KOPT-K1 (cell line): ENCODE data around the gene ERBB3.
"Not testable (repeated sequence)": the region's sequence is repeated elsewhere in the genome, so short reads cannot be mapped to it uniquely, and the experiment has no call there.

ENCODE experiments used
- H3K27ac ChIP-seq: fragments of 200-600 bp; sonication (generic); 2 replicates; pipeline ENCODE4 v1.5.1; 2016; ENCODE audit warnings: antibody characterized with exemption, mild to moderate bottlenecking, low read depth, low read length; ENCODE audit not compliant: poor library complexity, severe bottlenecking
- H3K36me3 ChIP-seq: fragments of 200-600 bp; sonication (generic); 2 replicates; pipeline ENCODE4 v1.5.1; 2017; ENCODE audit warnings: antibody characterized with exemption, mild to moderate bottlenecking, low read length, moderate library complexity; ENCODE audit not compliant: insufficient read depth
- H3K9me3 ChIP-seq: fragments of 200-600 bp; sonication (generic); 2 replicates; pipeline ENCODE4 v1.5.1; 2017; ENCODE audit warnings: antibody characterized with exemption, low read length, mild to moderate bottlenecking; ENCODE audit not compliant: insufficient read depth, poor library complexity, severe bottlenecking

ERBB3 gene

GRCh38 chr12:56079723-56080555 lies at the start of gene ERBB3:
TSS of gene ERBB3 (plus strand) at chr12:56080165. CDS start at chr12:56080301, 136 bp downstream.
- Histone ChIP-seq H3K36me3 (no peaks in the 10 kb centered on the region), H3K27ac (no peak within 1 kb of the TSS), H3K9me3 (no peaks in the 10 kb centered on the region)

GRCh38 chr12:56031987-56032386 lies 48.0 kb upstream of the ERBB3 start:
- Histone ChIP-seq H3K9me3 (no peaks in the 10 kb centered on the region), H3K27ac (no peak overlapping the region), H3K36me3 (peaks cover 70% of the 10 kb centered on the region; the same call in 1 of the 2 replicates)

- H3K36me3 ChIP-seq, result peaks cover 46% of the 10 kb centered on the region; the same call in 1 of the 2 replicates
- H3K27ac ChIP-seq, result no peak overlapping the region
- H3K9me3 ChIP-seq, result no peaks in the 10 kb centered on the region
Measured at GRCh38 chr12:56034586-56035332, 45.2 kb upstream of the ERBB3 start.

GRCh38 chr12:56037161-56037560 lies 42.8 kb upstream of the ERBB3 start:
- no peaks in the 10 kb centered on the region for H3K9me3 ChIP-seq
- H3K36me3 ChIP-seq, result peaks cover 38% of the 10 kb centered on the region; the same call in 1 of the 2 replicates
- no peak overlapping the region for H3K27ac ChIP-seq

- H3K9me3 ChIP-seq, result no peaks in the 10 kb centered on the region
- H3K27ac ChIP-seq, result no peak overlapping the region
- peaks cover 36% of the 10 kb centered on the region for H3K36me3 ChIP-seq
Measured at GRCh38 chr12:56038022-56038655, 41.8 kb upstream of the ERBB3 start.

- H3K27ac ChIP-seq, result no peak overlapping the region
- H3K36me3 ChIP-seq, result peaks cover 36% of the 10 kb centered on the region
- H3K9me3 ChIP-seq, result no peaks in the 10 kb centered on the region
Measured at GRCh38 chr12:56040151-56040550, 39.8 kb upstream of the ERBB3 start.

GRCh38 chr12:56040963-56041551 lies 38.9 kb upstream of the ERBB3 start:
- H3K36me3 ChIP-seq, result peaks cover 36% of the 10 kb centered on the region
- peak overlapping the region; percentile 90 for H3K27ac ChIP-seq
- no peaks in the 10 kb centered on the region for H3K9me3 ChIP-seq

- peaks cover 43% of the 10 kb centered on the region for H3K36me3 ChIP-seq
- peak within 1 kb of the TSS; percentile 90 for H3K27ac ChIP-seq
- no peaks in the 10 kb centered on the region for H3K9me3 ChIP-seq
Measured at GRCh38 chr12:56041552-56042429, 38.2 kb upstream of the ERBB3 start, which contains the start of gene RPS26. TSS of gene RPS26 (plus strand) at chr12:56041918. CDS start at chr12:56042167, 249 bp downstream.

GRCh38 chr12:56042430-56042813 lies 37.5 kb upstream of the ERBB3 start:
- peak overlapping the region; percentile 90 for H3K27ac ChIP-seq
- not testable (repeated sequence) for H3K9me3 ChIP-seq
- H3K36me3 ChIP-seq, result peaks cover 44% of the 10 kb centered on the region

- H3K36me3 ChIP-seq, result peaks cover 44% of the 10 kb centered on the region
- H3K27ac ChIP-seq, result peak overlapping the region; percentile 90
- no peaks in the 10 kb centered on the region for H3K9me3 ChIP-seq
Measured at GRCh38 chr12:56042843-56043242, 37.1 kb upstream of the ERBB3 start.

- Histone ChIP-seq H3K27ac (no peak overlapping the region), H3K36me3 (peaks cover 44% of the 10 kb centered on the region), H3K9me3 (no peaks in the 10 kb centered on the region)
Measured at GRCh38 chr12:56046027-56046780, 33.8 kb upstream of the ERBB3 start.

- Histone ChIP-seq H3K9me3 (no peaks in the 10 kb centered on the region), H3K27ac (no peak overlapping the region), H3K36me3 (no peaks in the 10 kb centered on the region)
Measured at GRCh38 chr12:56053407-56053893, 26.5 kb upstream of the ERBB3 start.

- H3K9me3 ChIP-seq, H3K36me3 ChIP-seq, H3K27ac ChIP-seq: not testable (repeated sequence)
Measured at GRCh38 chr12:56059964-56060363, 20.0 kb upstream of the ERBB3 start.
